HUES6 (cell line): ENCODE results near the gene MEIS2.

ENCODE experiments used
- H3K27ac ChIP-seq: 2 replicates; pipeline ENCODE4 v1.7.0; 2013; ENCODE audit warnings: low read depth, mild to moderate bottlenecking, low read length, inconsistent platforms
- H3K27me3 ChIP-seq: 2 replicates; pipeline ENCODE4 v1.6.1; 2013; ENCODE audit warnings: low read length; ENCODE audit not compliant: control insufficient read depth, insufficient read depth
- H3K36me3 ChIP-seq: 2 replicates; pipeline ENCODE4 v1.6.1; 2013; ENCODE audit warnings: low read length; ENCODE audit not compliant: control insufficient read depth, insufficient read depth
- H3K4me1 ChIP-seq: 2 replicates; pipeline ENCODE4 v1.6.1; 2013; ENCODE audit warnings: low read length; ENCODE audit not compliant: control insufficient read depth, insufficient read depth
- H3K4me3 ChIP-seq: 2 replicates; pipeline ENCODE4 v1.5.1; 2013; ENCODE audit warnings: low read depth, low read length
- H3K9ac ChIP-seq: one replicate; pipeline ENCODE4 v1.6.1; 2013; ENCODE audit warnings: mild to moderate bottlenecking, low read length
- H3K9me3 ChIP-seq: 2 replicates; pipeline ENCODE4 v1.6.1; 2013; ENCODE audit warnings: low read depth, low read length; ENCODE audit not compliant: control insufficient read depth, insufficient read depth

The MEIS2 gene

DNA sequence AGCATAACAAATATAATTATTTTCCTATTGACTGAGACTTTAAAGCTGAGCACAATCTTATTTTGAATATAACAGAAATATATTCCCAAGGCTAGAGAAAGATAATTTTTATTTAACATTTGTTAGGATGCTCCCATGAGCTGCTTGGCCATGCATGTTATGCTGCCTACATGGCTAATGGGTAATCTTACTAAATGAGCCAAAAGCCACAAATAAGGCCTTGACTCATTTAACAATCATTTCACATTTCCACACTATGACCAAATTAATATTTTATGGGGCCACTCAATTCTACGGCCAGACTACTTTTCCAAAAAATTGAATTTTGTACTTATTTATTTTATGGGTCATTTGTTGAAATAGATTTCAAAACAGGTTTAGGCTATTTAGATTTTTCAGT, 141.7 kb downstream of the MEIS2 start:
- no peaks in the 10 kb centered on the region for H3K27me3 ChIP-seq
- H3K27ac ChIP-seq, result no peak overlapping the region
- H3K4me1 ChIP-seq, result no peaks in the 10 kb centered on the region
- H3K4me3 ChIP-seq, result no peak overlapping the region
- H3K9me3 ChIP-seq, result no peaks in the 10 kb centered on the region
- H3K9ac ChIP-seq, result no peak overlapping the region
- H3K36me3 ChIP-seq, result no peaks in the 10 kb centered on the region

DNA sequence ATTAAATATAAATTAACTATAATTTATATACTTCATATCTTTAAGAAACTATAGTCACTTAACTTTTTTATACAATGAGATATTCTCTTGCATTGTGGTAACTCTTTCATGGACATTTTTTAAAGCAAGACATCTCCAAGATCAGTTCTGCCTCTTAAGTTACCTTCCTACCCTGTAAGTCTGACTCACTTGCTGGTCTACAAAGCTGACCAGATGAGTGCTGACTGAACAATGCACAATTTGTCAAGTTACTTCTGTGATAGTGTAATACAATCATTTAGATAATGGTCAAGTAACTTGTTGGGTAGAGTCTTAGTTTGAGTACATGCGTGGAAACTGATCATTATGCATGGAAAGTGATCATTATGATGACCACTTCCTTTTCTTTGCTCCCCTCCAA, 145.9 kb downstream of the MEIS2 start:
- H3K36me3 ChIP-seq, result no peaks in the 10 kb centered on the region
- no peaks in the 10 kb centered on the region for H3K9me3 ChIP-seq
- no peaks in the 10 kb centered on the region; the same call in 1 of the 2 replicates for H3K4me1 ChIP-seq
- no peaks in the 10 kb centered on the region for H3K27me3 ChIP-seq
- H3K27ac ChIP-seq, result no peak overlapping the region
- no peak overlapping the region for H3K4me3 ChIP-seq
- no peak overlapping the region for H3K9ac ChIP-seq

DNA sequence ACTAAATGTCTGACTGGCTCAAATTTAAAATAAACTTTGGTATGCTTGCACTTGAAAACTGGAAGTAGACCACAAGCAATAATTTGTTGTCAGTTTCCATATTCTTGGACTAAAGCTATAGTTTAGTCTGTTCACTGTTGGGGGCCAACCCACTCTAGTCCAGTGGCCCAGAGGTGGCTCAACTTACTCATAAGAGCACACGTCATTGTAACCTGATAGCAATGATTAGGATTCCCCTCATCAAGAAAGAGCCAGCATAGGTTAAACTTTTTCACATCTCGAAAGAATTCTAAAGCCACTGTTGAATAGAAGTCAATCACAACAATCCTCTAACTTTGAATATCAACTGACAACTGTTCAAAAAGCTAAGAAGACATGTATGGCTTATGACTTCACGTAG, 147.0 kb downstream of the MEIS2 start:
- H3K4me1 ChIP-seq, result no peaks in the 10 kb centered on the region; the same call in 1 of the 2 replicates
- no peaks in the 10 kb centered on the region for H3K27me3 ChIP-seq
- no peaks in the 10 kb centered on the region for H3K36me3 ChIP-seq
- no peak overlapping the region for H3K9ac ChIP-seq
- H3K27ac ChIP-seq, result no peak overlapping the region
- no peaks in the 10 kb centered on the region for H3K9me3 ChIP-seq
- H3K4me3 ChIP-seq, result no peak overlapping the region

- no peak overlapping the region for H3K9ac ChIP-seq
- H3K9me3 ChIP-seq, result no peaks in the 10 kb centered on the region
- H3K4me1 ChIP-seq, result no peaks in the 10 kb centered on the region; the same call in 1 of the 2 replicates
- no peak overlapping the region for H3K27ac ChIP-seq
- no peaks in the 10 kb centered on the region for H3K36me3 ChIP-seq
- no peaks in the 10 kb centered on the region for H3K27me3 ChIP-seq
- no peak overlapping the region for H3K4me3 ChIP-seq
Observed at GRCh38 chr15:36951731-36952247, 148.6 kb downstream of the MEIS2 start.

DNA sequence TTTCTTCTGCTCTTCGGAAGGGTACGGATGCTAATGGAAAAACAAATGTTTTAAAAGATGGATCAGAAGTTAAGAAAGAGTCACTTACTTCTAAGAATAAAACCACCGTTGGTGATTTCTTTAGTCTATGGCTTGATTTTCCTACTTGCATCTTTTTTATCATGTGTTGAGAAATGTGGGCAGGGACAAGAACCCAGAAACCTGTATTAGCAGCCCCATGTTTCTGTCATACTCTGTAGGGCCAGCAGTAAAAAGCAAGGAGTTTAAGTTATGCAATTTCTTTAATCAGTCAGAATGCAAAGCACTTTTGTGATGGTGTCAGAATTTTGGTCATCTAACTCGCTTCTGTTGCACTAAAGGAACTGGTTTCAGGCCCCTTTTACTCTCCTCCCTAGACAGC, 150.0 kb downstream of the MEIS2 start:
- Histone ChIP-seq H3K9ac (no peak overlapping the region), H3K27me3 (no peaks in the 10 kb centered on the region), H3K9me3 (no peaks in the 10 kb centered on the region), H3K4me1 (no peaks in the 10 kb centered on the region; the same call in 1 of the 2 replicates), H3K27ac (no peak overlapping the region), H3K36me3 (no peaks in the 10 kb centered on the region), H3K4me3 (no peak overlapping the region)

GRCh38 chr15:36948982-36949381, 151.4 kb downstream of the MEIS2 start:
- Histone ChIP-seq H3K4me1 (peaks cover 5% of the 10 kb centered on the region), H3K9ac (no peak overlapping the region), H3K4me3 (no peak overlapping the region), H3K9me3 (no peaks in the 10 kb centered on the region), H3K36me3 (no peaks in the 10 kb centered on the region), H3K27ac (no peak overlapping the region), H3K27me3 (no peaks in the 10 kb centered on the region)

DNA sequence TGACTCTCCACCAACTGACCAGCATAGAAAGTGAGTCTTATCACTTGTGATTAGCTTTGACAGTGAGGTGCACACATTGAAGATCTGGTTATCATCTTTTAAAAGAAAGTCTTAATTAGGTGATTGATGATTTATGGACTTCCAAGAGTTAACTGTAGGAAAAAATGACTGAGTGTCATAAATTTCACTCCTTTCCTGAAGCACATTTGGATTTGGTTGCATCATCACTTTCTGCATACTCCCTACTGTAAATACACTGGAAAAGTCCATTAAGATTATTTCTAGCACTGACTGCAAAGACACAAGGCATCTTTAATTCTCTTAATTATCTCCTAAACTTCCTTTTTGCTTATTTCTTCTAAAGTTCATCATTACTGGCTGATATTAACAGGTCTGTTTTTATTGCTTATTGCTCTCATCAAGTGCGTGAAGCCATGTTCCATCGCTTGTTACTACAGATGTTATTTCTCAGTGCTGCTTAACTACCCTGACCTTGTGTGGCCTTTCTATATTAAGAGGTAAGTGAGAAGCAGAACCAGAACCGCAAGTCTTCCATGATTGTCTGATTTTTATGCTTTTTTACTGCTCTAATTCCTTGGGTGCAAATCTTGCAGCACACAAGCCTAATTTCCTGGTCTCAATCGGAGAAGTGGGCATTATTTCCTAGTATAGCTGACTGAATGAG, 153.2 kb downstream of the MEIS2 start:
- Histone ChIP-seq H3K9me3 (no peaks in the 10 kb centered on the region), H3K4me1 (peaks cover 11% of the 10 kb centered on the region), H3K36me3 (no peaks in the 10 kb centered on the region)

DNA sequence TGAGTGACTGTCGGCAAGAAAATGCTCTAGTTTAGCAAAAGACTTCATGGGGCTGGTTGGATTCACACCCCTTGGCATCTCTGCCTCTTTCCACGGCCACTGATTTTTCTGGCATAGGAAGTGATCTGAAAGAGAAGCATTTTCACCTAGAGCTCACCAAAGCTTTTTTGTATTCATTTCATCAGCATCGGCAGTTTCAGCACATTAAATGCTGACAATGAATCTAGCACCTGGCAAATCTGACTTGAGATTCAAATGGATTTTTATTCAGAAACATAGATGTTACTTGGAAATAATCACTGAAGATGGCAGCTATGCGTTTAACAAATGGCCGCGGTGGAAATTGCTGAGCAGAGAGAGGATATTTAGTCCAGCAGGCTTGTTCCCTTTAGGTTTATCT, 155.9 kb downstream of the MEIS2 start:
- no peak overlapping the region for H3K4me3 ChIP-seq
- no peak overlapping the region for H3K9ac ChIP-seq
- no peaks in the 10 kb centered on the region for H3K27me3 ChIP-seq
- no peaks in the 10 kb centered on the region for H3K9me3 ChIP-seq
- no peaks in the 10 kb centered on the region for H3K36me3 ChIP-seq
- peaks cover 11% of the 10 kb centered on the region for H3K4me1 ChIP-seq
- H3K27ac ChIP-seq, result no peak overlapping the region

More for the DNA sequence above, 153.2 kb downstream of the MEIS2 start:
- Histone ChIP-seq H3K4me3 (no peak overlapping the region), H3K27ac (no peak overlapping the region), H3K27me3 (no peaks in the 10 kb centered on the region), H3K9ac (no peak overlapping the region)

DNA sequence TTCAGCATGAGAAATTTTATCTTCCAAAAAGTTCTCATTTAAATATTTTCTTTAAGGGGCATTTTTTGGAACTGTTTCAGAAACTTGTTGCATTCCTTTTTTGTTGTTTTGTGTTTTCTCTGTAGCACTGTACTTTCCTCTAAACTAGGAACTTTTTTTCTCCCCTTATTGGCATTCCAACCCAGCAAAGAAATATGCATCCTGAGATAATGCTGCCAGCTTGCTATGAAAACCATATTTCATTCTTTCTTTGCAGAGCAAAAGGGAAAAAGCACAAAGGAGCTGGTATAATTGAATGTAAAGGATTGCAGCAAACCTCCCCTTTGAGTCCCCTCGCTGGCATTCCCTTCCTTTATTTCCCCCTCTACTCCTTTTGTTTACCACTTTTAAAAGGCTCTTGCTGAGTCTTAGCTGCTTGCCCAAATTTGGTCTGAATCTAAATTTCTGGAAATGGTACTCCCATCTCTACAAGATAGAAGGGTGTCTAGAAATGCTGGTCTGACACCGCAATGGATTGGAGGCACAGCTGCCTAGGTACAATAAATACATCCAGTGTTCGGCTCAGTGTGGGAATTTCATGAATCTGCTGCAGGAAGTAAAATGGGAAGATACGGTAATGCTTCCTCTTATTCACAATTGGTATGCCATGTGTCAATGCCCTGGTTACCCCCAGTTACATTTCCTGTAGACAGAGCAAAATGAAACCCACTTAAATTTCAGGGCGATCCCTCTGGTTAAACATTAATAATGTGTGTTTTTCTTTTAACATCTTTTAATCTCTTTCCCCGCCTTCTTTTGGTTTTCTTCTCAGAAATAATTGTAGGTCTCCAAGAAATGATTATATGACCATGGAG, 156.6 kb downstream of the MEIS2 start:
- Histone ChIP-seq H3K4me1 (peaks cover 11% of the 10 kb centered on the region), H3K9ac (no peak overlapping the region), H3K27me3 (no peaks in the 10 kb centered on the region), H3K36me3 (no peaks in the 10 kb centered on the region), H3K4me3 (no peak overlapping the region), H3K9me3 (no peaks in the 10 kb centered on the region), H3K27ac (no peak overlapping the region)

DNA sequence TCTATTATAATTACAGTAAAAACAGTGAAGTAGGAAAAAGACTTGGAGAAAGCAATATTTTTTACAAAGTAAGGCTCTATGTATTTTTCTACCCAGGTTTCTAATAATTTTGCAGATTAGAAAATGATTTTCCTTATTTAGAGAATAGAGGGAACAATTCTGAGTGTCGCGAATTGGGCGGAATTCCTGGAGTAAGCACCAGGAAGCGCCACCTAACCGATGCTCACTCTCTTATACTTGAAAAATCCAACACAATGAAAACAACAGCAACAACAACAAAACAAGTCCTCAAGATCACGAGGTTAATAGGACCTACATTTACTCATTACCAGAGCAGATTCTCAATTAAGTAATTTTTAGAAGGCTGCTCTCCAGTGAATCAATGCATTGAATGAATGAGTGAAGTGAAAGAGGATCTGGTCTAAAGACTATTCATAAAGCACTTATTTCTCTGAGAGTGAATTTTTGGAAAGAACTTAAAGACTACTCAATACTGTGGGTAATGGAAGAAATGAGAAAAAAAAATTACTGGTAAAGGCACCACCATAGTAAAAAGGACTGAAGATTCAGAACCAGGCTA, 158.0 kb downstream of the MEIS2 start:
- Histone ChIP-seq H3K4me3 (no peak overlapping the region), H3K9me3 (no peaks in the 10 kb centered on the region), H3K27me3 (no peaks in the 10 kb centered on the region), H3K9ac (no peak overlapping the region), H3K36me3 (no peaks in the 10 kb centered on the region), H3K27ac (no peak overlapping the region), H3K4me1 (peaks cover 11% of the 10 kb centered on the region)

- H3K9ac ChIP-seq, result no peak overlapping the region
- peaks cover 11% of the 10 kb centered on the region for H3K4me1 ChIP-seq
- H3K27me3 ChIP-seq, result no peaks in the 10 kb centered on the region
- no peaks in the 10 kb centered on the region for H3K36me3 ChIP-seq
- H3K27ac ChIP-seq, result no peak overlapping the region
- H3K4me3 ChIP-seq, result no peak overlapping the region
- H3K9me3 ChIP-seq, result no peaks in the 10 kb centered on the region
Observed at GRCh38 chr15:36941798-36942197, 158.6 kb downstream of the MEIS2 start.
